ENCODE results near the gene PDE10A. TPM values are rescaled to one million over a fixed set of nuclear protein-coding genes. Genes with fewer than 3 reads are reported as not detected.

The PDE10A gene
- total RNA-seq, 4 donors from 2014 or later = 2.9 to 8.8 (median 3.9) TPM

- no peak for DNase-seq (ENCODE audit: extremely low spot score)
- Histone ChIP-seq H3K36me3 (no peaks in the 10 kb centered on the region), H3K4me1 (no peaks in the 10 kb centered on the region), H3K9me3 (peaks cover 0 to 8% (median 1%) of the 10 kb centered on the region in 4 donors), H3K27ac (replicated peaks in 1 of 4) (no peak overlapping the region), H3K27me3 (no peaks in the 10 kb centered on the region), H3K4me3 (no peak overlapping the region)
- 85% methylated on average over 6 of the region's 6 CpGs for WGBS
- TF ChIP-seq, protein P1, sequence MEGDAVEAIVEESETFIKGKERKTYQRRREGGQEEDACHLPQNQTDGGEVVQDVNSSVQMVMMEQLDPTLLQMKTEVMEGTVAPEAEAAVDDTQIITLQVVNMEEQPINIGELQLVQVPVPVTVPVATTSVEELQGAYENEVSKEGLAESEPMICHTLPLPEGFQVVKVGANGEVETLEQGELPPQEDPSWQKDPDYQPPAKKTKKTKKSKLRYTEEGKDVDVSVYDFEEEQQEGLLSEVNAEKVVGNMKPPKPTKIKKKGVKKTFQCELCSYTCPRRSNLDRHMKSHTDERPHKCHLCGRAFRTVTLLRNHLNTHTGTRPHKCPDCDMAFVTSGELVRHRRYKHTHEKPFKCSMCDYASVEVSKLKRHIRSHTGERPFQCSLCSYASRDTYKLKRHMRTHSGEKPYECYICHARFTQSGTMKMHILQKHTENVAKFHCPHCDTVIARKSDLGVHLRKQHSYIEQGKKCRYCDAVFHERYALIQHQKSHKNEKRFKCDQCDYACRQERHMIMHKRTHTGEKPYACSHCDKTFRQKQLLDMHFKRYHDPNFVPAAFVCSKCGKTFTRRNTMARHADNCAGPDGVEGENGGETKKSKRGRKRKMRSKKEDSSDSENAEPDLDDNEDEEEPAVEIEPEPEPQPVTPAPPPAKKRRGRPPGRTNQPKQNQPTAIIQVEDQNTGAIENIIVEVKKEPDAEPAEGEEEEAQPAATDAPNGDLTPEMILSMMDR (IDR thresholded peaks at IDR 0.05) = no peak
- TF ChIP-seq POLR2A (IDR thresholded peaks at IDR 0.05; ENCODE audit: low read depth) (no peak), POLR2AphosphoS5 (IDR thresholded peaks at IDR 0.05) (no peak), EP300 (IDR thresholded peaks at IDR 0.05) (no peak)
- intact Hi-C loops (cut with DNase I) = no loop called here
Measured at GRCh38 chr6:165458134-165458533, 204.9 kb downstream of the PDE10A start.

GRCh38 chr6:165456286-165456685 is 206.8 kb downstream of the PDE10A start:
- Histone ChIP-seq H3K9me3 (no peaks in the 10 kb centered on the region), H3K4me3 (no peak overlapping the region), H3K4me1 (no peaks in the 10 kb centered on the region), H3K27ac (replicated peaks in 1 of 4) (no peak overlapping the region), H3K36me3 (no peaks in the 10 kb centered on the region), H3K27me3 (no peaks in the 10 kb centered on the region)
- TF ChIP-seq EP300 (IDR thresholded peaks at IDR 0.05) = no peak
- TF ChIP-seq POLR2A (IDR thresholded peaks at IDR 0.05; ENCODE audit: low read depth) = no peak
- TF ChIP-seq, protein P1 (IDR thresholded peaks at IDR 0.05) = no peak
- TF ChIP-seq POLR2AphosphoS5 (IDR thresholded peaks at IDR 0.05) = no peak
- intact Hi-C loops (cut with DNase I) = no loop called here
- WGBS = 23% methylated on average over 3 of the region's 3 CpGs
- no peak for DNase-seq (ENCODE audit: extremely low spot score)

DNA sequence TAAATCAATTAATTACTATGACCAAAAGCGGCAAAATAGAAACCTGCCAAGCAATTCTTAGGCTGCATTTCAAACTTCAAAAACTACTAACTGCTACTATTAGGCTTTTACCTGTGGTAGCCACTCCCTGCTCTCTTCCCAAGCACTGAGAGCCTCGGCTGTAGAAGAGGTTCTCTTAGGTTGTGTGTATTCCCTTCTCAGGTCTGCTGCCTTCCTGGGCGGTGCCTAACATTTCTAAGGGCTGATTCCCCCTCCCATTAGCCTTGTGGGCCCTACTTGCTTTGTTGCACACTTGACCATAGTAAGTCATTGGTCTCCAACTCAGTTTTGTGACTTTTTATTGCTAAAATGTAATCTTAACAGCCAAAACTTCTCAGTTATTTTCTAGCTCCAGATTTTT is 207.6 kb downstream of the PDE10A start:
- Histone ChIP-seq H3K4me1 (no peaks in the 10 kb centered on the region), H3K27me3 (no peaks in the 10 kb centered on the region), H3K27ac (replicated peaks in 1 of 4) (no peak overlapping the region), H3K9me3 (no peaks in the 10 kb centered on the region), H3K36me3 (no peaks in the 10 kb centered on the region), H3K4me3 (no peak overlapping the region)
- 83% methylated on average over 3 of the region's 3 CpGs for WGBS
- no peak for DNase-seq (ENCODE audit: extremely low spot score)
- intact Hi-C loops (cut with DNase I) = no loop called here
- TF ChIP-seq POLR2AphosphoS5 (IDR thresholded peaks at IDR 0.05) (no peak), EP300 (IDR thresholded peaks at IDR 0.05) (no peak), POLR2A (IDR thresholded peaks at IDR 0.05; ENCODE audit: low read depth) (no peak)
- TF ChIP-seq, protein P1 (IDR thresholded peaks at IDR 0.05) = no peak

DNA sequence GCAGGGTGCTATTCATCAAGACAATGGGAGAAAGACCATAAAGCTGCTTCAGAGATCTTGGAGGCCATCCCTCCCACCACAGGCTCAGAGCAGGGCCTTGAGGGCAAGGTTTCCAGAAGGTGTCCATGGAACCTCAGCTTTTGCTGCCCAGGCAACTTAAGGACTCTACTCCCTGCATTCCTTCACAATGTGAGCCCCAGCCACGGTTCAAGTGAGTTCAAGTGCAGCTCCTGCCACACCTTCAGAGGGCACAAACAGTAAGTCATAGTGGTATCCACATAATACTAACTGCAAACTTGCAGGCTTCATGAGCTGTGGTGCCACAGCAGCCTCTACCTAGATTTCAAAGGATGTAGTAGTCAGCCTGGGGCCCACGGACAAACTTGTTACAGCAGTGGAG is 209.6 kb downstream of the PDE10A start:
- WGBS = no CpG with 5 or more reads among the region's 2 CpGs
- Histone ChIP-seq H3K4me1 (no peaks in the 10 kb centered on the region), H3K36me3 (no peaks in the 10 kb centered on the region), H3K9me3 (no peaks in the 10 kb centered on the region), H3K4me3 (no peak overlapping the region), H3K27ac (replicated peaks in 1 of 4) (no peak overlapping the region), H3K27me3 (no peaks in the 10 kb centered on the region)
- TF ChIP-seq, protein P1 (IDR thresholded peaks at IDR 0.05) = no peak
- TF ChIP-seq EP300 (IDR thresholded peaks at IDR 0.05) (no peak), POLR2AphosphoS5 (IDR thresholded peaks at IDR 0.05) (no peak)
- intact Hi-C loops (cut with DNase I) = no loop called here
- DNase-seq (ENCODE audit: extremely low spot score) = no peak

DNA sequence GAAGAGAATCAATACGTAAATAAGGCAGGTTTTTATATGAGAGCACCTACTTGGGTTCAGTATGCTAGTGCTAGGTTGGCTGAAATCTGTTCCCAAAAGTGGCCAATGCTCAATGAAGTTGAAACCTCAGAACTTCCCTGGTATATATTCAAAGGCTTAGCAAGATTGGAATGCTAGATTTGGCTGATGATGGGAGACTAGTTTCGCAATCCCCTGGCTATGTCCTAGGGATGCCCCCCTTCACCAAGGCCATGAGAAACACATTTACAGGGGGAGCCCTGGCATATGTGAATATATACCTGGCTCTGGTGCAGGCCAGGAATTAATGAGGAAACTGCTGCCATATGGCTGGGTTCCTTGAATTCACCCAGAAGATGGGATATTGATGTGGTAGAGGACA is 211.2 kb downstream of the PDE10A start:
- no peaks in the 10 kb centered on the region for H3K27me3 ChIP-seq
- H3K27ac ChIP-seq (replicated peaks in 1 of 4) = no peak overlapping the region
- no peaks in the 10 kb centered on the region for H3K9me3 ChIP-seq
- WGBS = 86% methylated on average over 2 of the region's 2 CpGs
- TF ChIP-seq POLR2AphosphoS5 (IDR thresholded peaks at IDR 0.05) (no peak), EP300 (IDR thresholded peaks at IDR 0.05) (no peak), POLR2A (IDR thresholded peaks at IDR 0.05; ENCODE audit: low read depth) (no peak)
- TF ChIP-seq, protein P1 (IDR thresholded peaks at IDR 0.05) = no peak
- intact Hi-C loops (cut with DNase I) = no loop called here
- H3K4me1 ChIP-seq = no peaks in the 10 kb centered on the region
- DNase-seq (ENCODE audit: extremely low spot score) = no peak
- no peak overlapping the region for H3K4me3 ChIP-seq
- no peaks in the 10 kb centered on the region for H3K36me3 ChIP-seq

Measured in esophagus muscularis mucosa (tissue), 4 donors.